Immature natural killer cell (primary cell): ENCODE results near the gene RPS3. TPM values are rescaled to one million over a fixed set of nuclear protein-coding genes. Genes with fewer than 3 reads are reported as not detected.
A peak's percentile ranks its signal among the peaks of the same experiment; 100 is the strongest.
"Not testable (repeated sequence)": the region's sequence is repeated elsewhere in the genome, so short reads cannot be mapped to it uniquely, and the experiment has no call there.

Experiments used
- DNase-seq, 3 donors: peaks; one replicate each; pipeline ENCODE4 v3.0.0; 2022; ENCODE audit warnings: mixed read lengths in 1 of 3
- H3K27ac Mint-ChIP-seq, 6 donors: one replicate each; pipeline ENCODE4 v1.8.0; 2020; ENCODE audit warnings: mixed read lengths in 6 of 6, mild to moderate bottlenecking in 5 of 6, inconsistent platforms in 4 of 6, moderate library complexity in 3 of 6
- H3K27me3 Mint-ChIP-seq, 3 donors: one replicate each; pipeline ENCODE4 v1.8.0; 2020 to 2021; ENCODE audit warnings: low read depth in 3 of 3, mild to moderate bottlenecking in 3 of 3, mixed read lengths in 3 of 3, moderate library complexity in 3 of 3, inconsistent platforms in 1 of 3
- H3K36me3 Mint-ChIP-seq, 3 donors: one replicate each; pipeline ENCODE4 v1.8.0; 2020; ENCODE audit warnings: mixed read lengths in 3 of 3, inconsistent platforms in 2 of 3, mild to moderate bottlenecking in 2 of 3
- H3K4me1 Mint-ChIP-seq, 2 donors: one replicate each; pipeline ENCODE4 v1.8.0; 2020; ENCODE audit warnings: inconsistent platforms in 2 of 2, mild to moderate bottlenecking in 2 of 2, mixed read lengths in 2 of 2, moderate library complexity in 1 of 2
- H3K4me3 Mint-ChIP-seq, 5 donors: one replicate each; pipeline ENCODE4 v1.8.0; 2020; ENCODE audit warnings: mild to moderate bottlenecking in 5 of 5, mixed read lengths in 5 of 5, inconsistent platforms in 3 of 5, moderate library complexity in 3 of 5
- H3K9me3 Mint-ChIP-seq, 6 donors: one replicate each; pipeline ENCODE4 v1.8.0; 2020; ENCODE audit warnings: mild to moderate bottlenecking in 6 of 6, mixed read lengths in 6 of 6, inconsistent platforms in 4 of 6, moderate library complexity in 3 of 6
- polyA plus RNA-seq, 3 donors: library from polyadenylated mRNA; unstranded; fragments of 300-500 nt; fragmentation: Illumina TruSeq; gene quantifications; one replicate each; pipeline ENCODE4 v1.2.3, GENCODE V29; 2021

Gene RPS3
- polyA plus RNA-seq, 3 donors from 2014 or later, result 2,605 to 4,768 (median 2,974) TPM

DNA sequence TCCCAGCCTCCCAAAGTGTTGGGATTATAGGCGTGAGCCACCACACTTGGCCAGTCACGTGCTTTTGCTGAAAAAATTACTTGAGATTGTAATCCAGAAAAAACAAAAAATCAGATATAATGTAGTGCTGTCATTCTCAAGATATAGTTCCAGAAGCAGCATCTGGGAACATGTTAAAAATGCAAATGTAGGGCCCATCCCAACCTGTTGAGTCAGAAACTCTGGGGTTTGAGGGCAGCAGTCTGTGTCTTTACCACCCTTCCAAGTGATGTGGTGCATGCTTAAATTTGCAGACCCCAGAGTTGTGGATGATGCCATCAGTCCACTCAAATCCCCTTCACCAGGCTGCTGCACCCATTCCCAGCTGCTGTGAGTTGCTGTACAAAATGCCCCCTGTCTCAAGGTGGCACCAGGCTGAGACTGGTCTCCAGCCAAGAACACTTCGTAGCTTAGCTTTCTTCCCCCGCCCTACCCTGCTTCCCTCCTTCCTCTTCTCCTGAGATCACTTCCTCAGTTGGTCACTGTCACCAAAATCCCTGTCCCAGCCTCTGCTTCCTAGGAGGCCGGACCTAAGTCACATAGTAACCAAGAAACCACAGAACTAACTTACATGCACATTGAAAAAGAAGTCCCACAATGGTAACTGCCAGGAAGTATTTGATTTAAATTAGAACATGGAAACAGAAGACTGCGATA, 29.6 kb upstream of the RPS3 start:
- Mint-ChIP-seq H3K36me3 (no peaks in the 10 kb centered on the region), H3K4me1 (peaks cover 44 to 51% of the 10 kb centered on the region in 2 donors), H3K27me3 (no peaks in the 10 kb centered on the region), H3K9me3 (peaks cover 0 to 6% (median 2%) of the 10 kb centered on the region in 6 donors), H3K4me3 (peak overlapping the region; percentile 56 to 80 (median 75)), H3K27ac (peak overlapping the region in 5 of 6 donors; percentile 61 to 86 (median 79))
- DNase-seq, result no peak

DNA sequence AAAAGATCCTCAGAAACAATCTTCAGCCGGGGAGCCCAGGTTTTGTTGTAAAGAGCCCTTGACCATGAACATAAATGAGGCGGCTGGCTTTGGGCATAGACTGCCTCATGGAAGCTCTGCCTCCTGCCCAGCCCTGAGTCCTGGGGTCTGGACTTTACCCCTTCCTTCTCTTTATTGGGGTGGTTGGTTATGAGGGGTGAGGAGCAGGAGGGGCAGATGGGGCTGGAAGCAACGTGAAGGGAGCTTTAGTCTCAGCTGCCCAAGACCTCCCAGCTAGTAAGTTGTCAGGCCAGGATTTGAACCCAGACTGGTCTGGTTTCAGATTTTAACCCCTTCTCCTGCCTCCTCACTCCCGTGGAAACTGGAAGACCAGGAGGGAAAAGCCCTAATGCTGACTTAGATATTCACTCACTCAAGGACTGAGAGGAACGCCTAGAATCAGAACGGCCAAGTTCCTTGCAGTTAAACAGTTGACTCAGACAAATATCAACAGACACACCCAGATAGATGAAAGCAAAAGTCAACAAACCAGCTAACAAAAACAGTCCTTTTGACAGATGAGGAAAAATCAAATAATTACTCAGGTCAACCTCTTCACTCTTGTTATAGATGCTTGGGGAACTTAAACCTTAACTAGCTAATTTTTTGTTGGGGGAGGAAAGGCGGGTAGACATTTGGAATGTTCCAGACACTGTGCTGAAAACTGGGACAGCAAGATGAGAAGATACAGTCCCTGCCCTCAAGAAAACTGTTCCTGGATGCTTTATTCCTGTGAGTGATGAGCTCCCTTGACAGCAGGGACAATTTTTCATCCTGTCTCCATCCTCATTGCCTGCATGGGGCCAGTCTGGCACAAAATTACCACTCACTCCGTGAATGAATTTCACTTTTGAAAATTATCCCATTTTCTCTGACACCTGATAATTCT, 27.1 kb upstream of the RPS3 start:
- no peak for DNase-seq
- Mint-ChIP-seq H3K4me1 (peaks cover 36 to 42% of the 10 kb centered on the region in 2 donors), H3K27ac (peak overlapping the region; percentile 32 to 83 (median 62)), H3K27me3 (no peaks in the 10 kb centered on the region), H3K9me3 (peaks cover 0 to 6% (median 2%) of the 10 kb centered on the region in 6 donors), H3K4me3 (peak overlapping the region in 2 of 5 donors; percentile 29 to 39), H3K36me3 (no peaks in the 10 kb centered on the region)

DNA sequence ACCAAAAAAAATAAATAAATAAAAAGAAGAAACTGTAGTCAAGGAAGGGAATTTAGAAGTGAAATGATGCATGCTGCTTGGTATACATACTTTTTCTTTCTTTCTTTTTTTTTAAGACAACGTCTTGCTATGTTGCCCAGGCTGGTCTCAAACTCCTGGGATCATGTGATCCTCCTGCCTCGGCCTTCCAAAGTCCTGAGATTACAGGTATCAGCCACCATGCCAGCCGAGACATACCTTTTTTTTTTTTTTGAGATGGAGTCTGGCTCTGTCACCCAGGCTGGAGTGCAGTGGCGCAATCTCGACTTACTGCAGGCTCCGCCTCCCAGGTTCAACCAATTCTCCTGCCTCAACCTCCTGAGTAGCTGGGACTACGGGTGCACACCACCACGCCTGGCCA, 26.1 kb upstream of the RPS3 start:
- no peak for DNase-seq
- Mint-ChIP-seq H3K4me1 (peaks cover 32 to 36% of the 10 kb centered on the region in 2 donors), H3K36me3 (no peaks in the 10 kb centered on the region), H3K27me3 (no peaks in the 10 kb centered on the region), H3K4me3 (no peak overlapping the region), H3K9me3 (peaks cover 0 to 6% (median under 1%) of the 10 kb centered on the region in 6 donors), H3K27ac (no peak overlapping the region)

DNA sequence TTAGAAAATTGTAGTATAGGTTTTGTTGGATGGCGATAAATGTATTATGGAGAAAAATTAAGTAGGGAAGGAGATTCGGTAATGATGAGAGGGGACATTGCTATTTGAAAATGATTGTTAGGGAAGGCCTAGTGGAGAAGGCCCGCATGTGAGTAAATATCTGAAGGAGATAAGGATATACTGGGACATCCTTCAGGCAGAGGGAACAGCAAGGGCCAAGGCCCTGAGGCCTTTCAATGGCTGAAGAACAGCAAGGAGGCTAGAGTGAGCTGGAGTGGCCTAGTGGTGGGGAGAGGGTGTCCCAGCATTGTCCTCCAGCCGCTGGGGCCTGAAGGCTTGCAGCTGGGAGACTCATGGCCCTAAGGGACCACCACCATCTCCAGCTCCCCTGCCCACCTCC, 24.7 kb upstream of the RPS3 start:
- no peaks in the 10 kb centered on the region for H3K36me3 Mint-ChIP-seq
- DNase-seq, result no peak
- H3K4me3 Mint-ChIP-seq, result no peak overlapping the region
- H3K27me3 Mint-ChIP-seq, result no peaks in the 10 kb centered on the region
- H3K4me1 Mint-ChIP-seq, result peaks cover 21 to 25% of the 10 kb centered on the region in 2 donors
- peak overlapping the region in 2 of 6 donors; percentile 33 to 57 for H3K27ac Mint-ChIP-seq
- H3K9me3 Mint-ChIP-seq, result peaks cover 0 to 1% (median 0%) of the 10 kb centered on the region in 6 donors

DNA sequence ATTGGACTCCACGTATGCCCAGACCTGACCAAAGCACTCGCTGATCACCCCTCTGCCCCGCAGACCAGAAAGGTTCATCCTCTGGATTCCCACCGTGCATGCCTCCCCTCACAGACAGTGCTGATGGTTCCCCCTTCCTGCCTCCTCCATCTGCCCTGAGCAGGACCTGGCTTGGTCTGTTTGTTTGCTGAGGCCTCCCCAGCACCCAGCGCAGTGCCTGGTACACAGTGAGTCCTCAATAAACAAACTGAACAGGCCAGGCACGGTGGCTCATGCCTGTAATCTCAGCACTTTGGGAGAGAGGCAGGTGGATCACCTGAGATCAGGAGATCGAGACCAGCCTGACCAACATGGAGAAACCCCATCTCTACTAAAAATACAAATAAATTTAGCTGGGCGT, 23.7 kb upstream of the RPS3 start:
- Mint-ChIP-seq H3K27ac (no peak overlapping the region), H3K9me3 (no peaks in the 10 kb centered on the region), H3K27me3 (no peaks in the 10 kb centered on the region), H3K4me1 (peaks cover 17 to 19% of the 10 kb centered on the region in 2 donors), H3K4me3 (no peak overlapping the region), H3K36me3 (no peaks in the 10 kb centered on the region)
- DNase-seq, result no peak

DNA sequence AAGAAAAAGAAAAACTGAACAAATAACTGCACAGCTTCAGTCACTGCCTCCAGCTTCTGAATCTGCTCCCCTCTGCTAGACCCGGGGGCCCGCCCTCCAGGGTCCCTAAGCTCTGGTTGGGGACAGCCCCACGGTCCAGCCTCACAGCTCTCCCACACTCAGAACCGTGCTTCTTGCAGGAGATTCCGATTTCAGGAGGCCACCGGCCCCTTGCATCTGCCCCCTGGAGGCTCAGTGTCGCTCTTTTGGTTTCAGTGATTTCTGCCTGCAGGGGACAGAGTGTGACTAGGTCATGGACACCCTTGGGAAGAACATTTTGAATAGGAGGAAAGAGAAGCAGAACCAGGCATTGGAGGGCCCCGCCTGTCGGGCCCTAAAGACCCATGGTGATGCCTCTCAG, 23.1 kb upstream of the RPS3 start:
- no peak overlapping the region for H3K4me3 Mint-ChIP-seq
- no peak for DNase-seq
- H3K9me3 Mint-ChIP-seq, result no peaks in the 10 kb centered on the region
- H3K4me1 Mint-ChIP-seq, result peaks cover 21 to 24% of the 10 kb centered on the region in 2 donors
- H3K27me3 Mint-ChIP-seq, result no peaks in the 10 kb centered on the region
- no peaks in the 10 kb centered on the region for H3K36me3 Mint-ChIP-seq
- no peak overlapping the region for H3K27ac Mint-ChIP-seq

DNA sequence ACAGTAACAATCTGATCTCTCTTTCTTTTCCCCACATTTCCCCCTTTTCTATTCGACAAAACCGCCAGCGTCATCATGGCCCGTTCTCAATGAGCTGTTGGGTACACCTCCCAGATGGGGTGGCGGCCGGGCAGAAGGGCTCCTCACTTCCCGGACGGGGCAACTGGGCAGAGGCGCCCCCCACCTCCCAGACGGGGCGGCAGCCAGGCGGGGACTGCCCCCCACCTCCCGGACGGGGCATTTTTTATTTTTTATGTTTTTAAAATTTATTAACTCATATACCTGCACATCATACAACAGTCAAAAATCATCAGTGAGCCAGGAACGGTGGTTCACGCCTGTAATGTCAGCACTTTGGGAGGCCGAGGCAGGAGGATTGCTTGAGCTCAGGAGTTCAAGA, 20.5 kb upstream of the RPS3 start:
- not testable (repeated sequence) for H3K27ac Mint-ChIP-seq, DNase-seq, H3K4me3 Mint-ChIP-seq, H3K36me3 Mint-ChIP-seq, H3K27me3 Mint-ChIP-seq, H3K9me3 Mint-ChIP-seq
- peaks cover 22 to 24% of the 10 kb centered on the region in 2 donors for H3K4me1 Mint-ChIP-seq

DNA sequence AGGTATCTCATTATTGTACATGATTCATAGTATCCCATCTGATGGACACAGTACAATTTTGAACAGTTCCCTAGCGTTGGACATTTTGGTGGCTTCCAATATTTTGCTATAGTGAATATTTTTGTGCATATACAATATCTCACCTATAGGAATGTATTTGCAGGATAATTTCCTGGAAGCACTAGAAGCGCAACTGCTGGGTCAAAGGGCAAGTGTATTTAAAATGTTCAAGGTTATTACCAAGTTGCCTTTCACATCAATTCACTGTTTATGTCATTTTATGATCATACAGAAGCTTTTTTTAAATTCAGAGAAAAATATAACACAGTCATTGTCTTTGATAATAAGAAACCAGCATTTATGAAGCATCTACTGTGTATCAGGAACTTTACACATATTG, 19.1 kb upstream of the RPS3 start:
- H3K36me3 Mint-ChIP-seq, result no peaks in the 10 kb centered on the region
- H3K9me3 Mint-ChIP-seq, result no peaks in the 10 kb centered on the region
- peaks cover 0 to 7% (median 0%) of the 10 kb centered on the region in 3 donors for H3K27me3 Mint-ChIP-seq
- H3K4me3 Mint-ChIP-seq, result no peak overlapping the region
- no peak for DNase-seq
- peaks cover 33 to 35% of the 10 kb centered on the region in 2 donors for H3K4me1 Mint-ChIP-seq
- H3K27ac Mint-ChIP-seq, result peak overlapping the region in 3 of 6 donors; percentile 22 to 81 (median 70)

DNA sequence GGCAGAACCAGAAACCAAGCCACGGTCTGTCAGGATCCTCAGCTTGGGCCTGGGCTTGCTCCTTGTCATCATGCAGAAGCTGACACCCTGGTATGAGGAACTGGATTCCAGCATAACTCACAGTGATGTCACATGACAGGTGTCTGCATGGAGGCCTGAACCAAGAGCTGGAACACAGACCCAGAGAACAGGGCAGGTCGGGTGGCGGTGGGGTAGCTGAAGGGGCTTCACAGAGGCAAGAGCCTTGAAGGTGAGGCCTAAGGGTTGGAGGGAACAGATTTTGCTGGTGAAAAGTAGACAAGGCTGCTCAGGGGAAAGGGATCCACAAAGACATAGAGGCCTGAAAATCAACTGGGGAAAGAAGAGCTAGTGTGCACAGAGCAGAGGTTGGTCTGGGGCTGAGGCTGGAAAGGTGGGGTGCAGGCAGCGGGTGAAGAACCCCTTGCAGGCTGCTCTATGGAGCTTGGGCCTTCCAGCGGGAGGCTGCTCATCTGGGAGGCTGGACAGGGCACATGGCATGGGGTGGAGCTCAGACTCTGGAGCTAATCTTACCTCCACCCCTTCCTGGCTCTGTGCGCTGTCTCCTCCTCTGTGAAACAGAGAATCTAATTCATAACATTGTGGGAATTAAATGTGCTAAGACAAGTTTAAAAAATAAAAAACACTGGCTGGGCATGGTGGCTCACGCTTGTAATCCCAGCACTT, 18.4 kb upstream of the RPS3 start:
- Mint-ChIP-seq H3K36me3 (no peaks in the 10 kb centered on the region), H3K4me1 (peaks cover 33 to 35% of the 10 kb centered on the region in 2 donors), H3K9me3 (no peaks in the 10 kb centered on the region), H3K27ac (peak overlapping the region; percentile 6 to 81 (median 58)), H3K4me3 (peak overlapping the region in 1 of 5 donors; percentile 30), H3K27me3 (peaks cover 0 to 7% (median 1%) of the 10 kb centered on the region in 3 donors)
- DNase-seq, result no peak

DNA sequence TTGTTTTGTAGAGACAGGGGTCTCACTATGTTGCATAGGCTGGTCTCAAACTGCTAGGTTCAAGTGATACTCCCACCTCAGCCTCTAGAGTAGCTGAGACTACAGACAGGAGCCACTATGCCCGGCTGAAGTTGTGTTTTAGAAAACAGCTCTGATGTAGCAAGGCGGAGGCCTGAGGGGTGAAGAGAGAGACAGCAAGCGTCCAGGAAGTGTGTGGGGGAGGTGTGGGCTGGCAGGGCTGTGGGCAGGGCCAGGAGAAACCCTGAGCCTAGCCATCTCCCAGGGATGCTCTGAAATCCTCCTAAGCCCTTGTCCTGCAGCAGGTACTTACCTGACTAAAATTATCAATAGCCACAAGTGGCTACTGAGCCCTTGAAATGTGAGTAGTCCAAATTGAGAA, 16.1 kb upstream of the RPS3 start:
- peak overlapping the region; percentile 40 to 89 (median 80) for H3K4me3 Mint-ChIP-seq
- no peaks in the 10 kb centered on the region for H3K9me3 Mint-ChIP-seq
- H3K27me3 Mint-ChIP-seq, result peaks cover 0 to 7% (median 2%) of the 10 kb centered on the region in 3 donors
- H3K27ac Mint-ChIP-seq, result peak overlapping the region; percentile 80 to 92 (median 90)
- peak; percentile 65 to 69 (median 68) for DNase-seq
- H3K36me3 Mint-ChIP-seq, result no peaks in the 10 kb centered on the region
- peaks cover 33 to 35% of the 10 kb centered on the region in 2 donors for H3K4me1 Mint-ChIP-seq

DNA sequence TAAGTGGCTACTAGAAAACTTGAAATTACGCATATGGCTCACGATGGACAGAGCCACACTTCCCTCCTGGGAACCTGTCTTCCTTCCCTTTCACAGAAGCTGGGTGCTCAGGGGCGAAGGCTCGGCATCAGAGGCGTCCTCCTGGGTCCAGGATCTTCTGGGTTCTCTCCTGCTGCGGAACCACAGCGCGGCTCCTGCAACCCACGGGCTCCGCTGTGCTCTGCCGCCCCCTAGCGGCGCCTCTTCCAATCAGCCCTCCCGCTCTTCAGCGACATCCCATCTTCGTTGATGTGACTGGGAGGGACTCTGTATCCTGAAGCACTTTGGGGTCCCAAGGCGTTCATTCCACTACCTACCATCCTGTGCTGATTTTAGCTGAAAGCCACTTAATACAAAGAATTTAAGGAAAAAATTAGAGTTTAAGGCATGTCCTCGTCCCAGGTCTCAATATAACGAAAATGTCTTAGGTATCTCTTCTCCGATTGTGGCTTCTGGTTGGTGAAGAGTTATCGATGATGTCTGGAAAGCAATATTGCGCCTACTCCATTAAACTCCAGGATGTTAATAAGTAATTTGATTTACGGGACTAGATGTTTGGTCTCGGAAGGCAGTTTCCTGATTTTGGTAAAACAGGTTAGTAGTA, 14.8 kb upstream of the RPS3 start:
- peak; percentile 76 to 79 (median 78) for DNase-seq
- Mint-ChIP-seq H3K27ac (peak overlapping the region; percentile 80 to 92 (median 90)), H3K9me3 (no peaks in the 10 kb centered on the region), H3K4me1 (peaks cover 33 to 35% of the 10 kb centered on the region in 2 donors), H3K36me3 (no peaks in the 10 kb centered on the region), H3K4me3 (peak overlapping the region; percentile 78 to 89 (median 85)), H3K27me3 (peaks cover 0 to 7% (median 2%) of the 10 kb centered on the region in 3 donors)

DNA sequence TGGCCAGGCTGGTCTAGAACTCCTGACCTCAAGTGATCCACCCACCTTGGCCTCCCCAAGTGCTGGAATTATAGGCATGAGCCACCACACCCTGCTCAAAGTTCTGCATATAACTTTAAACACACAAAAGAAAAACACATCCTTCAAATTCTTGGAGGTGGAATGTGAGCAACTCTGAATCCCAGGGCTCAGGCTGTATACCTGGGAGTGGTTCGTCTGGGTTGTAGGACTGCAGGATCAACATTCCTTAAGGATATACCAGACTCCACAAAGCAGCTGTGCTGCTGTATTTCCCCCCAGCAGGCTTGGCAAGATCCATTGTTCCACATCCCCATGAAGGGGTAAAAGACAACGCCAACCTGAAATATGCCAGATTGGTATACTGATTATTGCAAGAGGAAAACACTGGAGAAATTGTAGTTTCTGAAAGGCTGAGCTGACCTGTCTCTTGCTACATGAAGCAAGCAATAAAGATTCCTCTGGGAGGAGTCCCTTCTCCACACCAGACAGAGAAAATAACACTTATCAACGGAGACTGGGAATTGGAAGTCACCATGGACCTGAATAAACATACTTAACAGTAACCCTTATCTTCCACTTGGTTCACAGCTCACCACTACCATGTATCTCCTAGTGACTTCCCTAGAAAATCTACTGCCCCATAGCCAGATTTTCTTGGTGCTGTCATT, 12.2 kb upstream of the RPS3 start:
- Mint-ChIP-seq H3K27ac (no peak overlapping the region), H3K36me3 (no peaks in the 10 kb centered on the region), H3K9me3 (no peaks in the 10 kb centered on the region), H3K4me1 (peaks cover 22 to 26% of the 10 kb centered on the region in 2 donors), H3K4me3 (no peak overlapping the region), H3K27me3 (peaks cover 3 to 8% (median 7%) of the 10 kb centered on the region in 3 donors)
- DNase-seq, result no peak
